Thymus (tissue), 11 donors: ENCODE measurements around the gene DHCR24. TPM values are rescaled to one million over a fixed set of nuclear protein-coding genes. Genes with fewer than 3 reads are reported as not detected.
"Not testable (repeated sequence)": the region's sequence is repeated elsewhere in the genome, so short reads cannot be mapped to it uniquely, and the experiment has no call there.

ENCODE experiments used
- DNase-seq, 9 donors: peaks; one replicate each; pipeline ENCODE4 v3.0.0-alpha.2; 2013; ENCODE audit warnings: low spot score in 9 of 9, low read depth in 6 of 9, missing footprints in 1 of 9
- H3K27ac ChIP-seq, 2 donors: one replicate each; pipeline ENCODE4 v1.5.1; 2013; ENCODE audit warnings: control low read depth in 1 of 2, low read depth in 1 of 2, low read length in 1 of 2, mild to moderate bottlenecking in 1 of 2, moderate library complexity in 1 of 2
- H3K27me3 ChIP-seq, 2 donors: one replicate each; pipeline ENCODE4 v1.5.1; 2013; ENCODE audit warnings: low read length in 1 of 2; ENCODE audit not compliant: control insufficient read depth in 2 of 2, insufficient read depth in 1 of 2
- H3K36me3 ChIP-seq, 2 donors: one replicate each; pipeline ENCODE4 v1.5.1; 2013; ENCODE audit warnings: low read length in 1 of 2, mild to moderate bottlenecking in 1 of 2, moderate library complexity in 1 of 2; ENCODE audit not compliant: control insufficient read depth in 2 of 2, insufficient read depth in 2 of 2
- H3K4me1 ChIP-seq, 2 donors: one replicate each; pipeline ENCODE4 v1.5.1; 2013; ENCODE audit warnings: low read length in 2 of 2; ENCODE audit not compliant: control insufficient read depth in 2 of 2, insufficient read depth in 2 of 2
- H3K4me3 ChIP-seq, 2 donors: one replicate each; pipeline ENCODE4 v1.5.1; 2013; ENCODE audit warnings: low read length in 2 of 2, control low read depth in 1 of 2, mild to moderate bottlenecking in 1 of 2
- H3K9me3 ChIP-seq, 2 donors: one replicate each; pipeline ENCODE4 v1.5.1; 2013; ENCODE audit warnings: low read length in 1 of 2, mild to moderate bottlenecking in 1 of 2; ENCODE audit not compliant: control insufficient read depth in 2 of 2, insufficient read depth in 1 of 2
- WGBS: extraction: QIAGEN DNeasy Blood & Tissue Kit; methylation state at CpG from one replicate; pipeline ENCODE4 v1.1.7; 2013; 5-methylcytosine and 5-hydroxymethylcytosine counted together
- polyA plus RNA-seq: library from polyadenylated mRNA; stranded (reverse); fragments of 200-250 nt; gene quantifications from one replicate; pipeline ENCODE4 v1.2.3, GENCODE V29; 2013
- total RNA-seq: library from RNA; stranded (reverse); fragments of 120-200 nt; gene quantifications from one replicate; pipeline ENCODE4 v1.2.4, GENCODE V29; 2013
- donor health status: healthy.

The DHCR24 gene
- total and polyA plus RNA-seq, 2 donors: 8.0 to 14.2 TPM

- 88% methylated on average over 8 of the region's 8 CpGs for WGBS
- Histone ChIP-seq H3K27ac (no peak overlapping the region), H3K27me3 (no peaks in the 10 kb centered on the region), H3K4me1 (no peaks in the 10 kb centered on the region), H3K9me3 (no peaks in the 10 kb centered on the region), H3K36me3 (no peaks in the 10 kb centered on the region), H3K4me3 (no peak overlapping the region)
- no peak for DNase-seq
Measured at GRCh38 chr1:54927472-54928240, 40.7 kb upstream of the DHCR24 start.

- H3K36me3 ChIP-seq: no peaks in the 10 kb centered on the region
- H3K27ac ChIP-seq: no peak overlapping the region
- no peak for DNase-seq
- no peak overlapping the region for H3K4me3 ChIP-seq
- no peaks in the 10 kb centered on the region for H3K4me1 ChIP-seq
- H3K27me3 ChIP-seq: no peaks in the 10 kb centered on the region
- H3K9me3 ChIP-seq: no peaks in the 10 kb centered on the region
- 83% methylated on average over 2 of the region's 2 CpGs for WGBS
Measured at GRCh38 chr1:54926970-54927369, 40.0 kb upstream of the DHCR24 start.

- Histone ChIP-seq H3K27me3 (no peaks in the 10 kb centered on the region), H3K4me1 (no peaks in the 10 kb centered on the region), H3K4me3 (no peak overlapping the region), H3K36me3 (no peaks in the 10 kb centered on the region), H3K9me3 (no peaks in the 10 kb centered on the region), H3K27ac (peak overlapping the region in 1 of 2 donors; percentile 54)
- no peak for DNase-seq
- 92% methylated on average over 2 of the region's 2 CpGs for WGBS
Measured at GRCh38 chr1:54922921-54923421, 36.0 kb upstream of the DHCR24 start.

GRCh38 chr1:54922040-54922761 lies 35.2 kb upstream of the DHCR24 start:
- H3K9me3 ChIP-seq: no peaks in the 10 kb centered on the region
- no peak overlapping the region for H3K27ac ChIP-seq
- WGBS: 91% methylated on average over 4 of the region's 4 CpGs
- H3K36me3 ChIP-seq: no peaks in the 10 kb centered on the region
- DNase-seq: no peak
- no peaks in the 10 kb centered on the region for H3K4me1 ChIP-seq
- H3K27me3 ChIP-seq: no peaks in the 10 kb centered on the region
- H3K4me3 ChIP-seq: no peak overlapping the region

- Histone ChIP-seq H3K4me1 (no peaks in the 10 kb centered on the region), H3K27me3 (no peaks in the 10 kb centered on the region), H3K36me3 (no peaks in the 10 kb centered on the region), H3K27ac (no peak overlapping the region), H3K4me3 (no peak overlapping the region), H3K9me3 (no peaks in the 10 kb centered on the region)
- 87% methylated on average over 6 of the region's 6 CpGs for WGBS
- no peak for DNase-seq
Measured at GRCh38 chr1:54919367-54920359, 32.7 kb upstream of the DHCR24 start.

GRCh38 chr1:54911076-54911475 lies 24.1 kb upstream of the DHCR24 start:
- WGBS: 96% methylated on average over 14 of the region's 14 CpGs
- H3K9me3 ChIP-seq: not testable (repeated sequence)

GRCh38 chr1:54906586-54906985 lies 19.6 kb upstream of the DHCR24 start:
- no peaks in the 10 kb centered on the region for H3K36me3 ChIP-seq
- no peaks in the 10 kb centered on the region for H3K27me3 ChIP-seq
- 95% methylated on average over 6 of the region's 6 CpGs for WGBS
- H3K4me3 ChIP-seq: no peak overlapping the region
- no peaks in the 10 kb centered on the region for H3K9me3 ChIP-seq
- no peak for DNase-seq
- H3K4me1 ChIP-seq: no peaks in the 10 kb centered on the region
- no peak overlapping the region for H3K27ac ChIP-seq

More at GRCh38 chr1:54911076-54911475, 24.1 kb upstream of the DHCR24 start:
- H3K27me3 ChIP-seq, H3K4me3 ChIP-seq, H3K36me3 ChIP-seq, DNase-seq, H3K4me1 ChIP-seq, H3K27ac ChIP-seq: not testable (repeated sequence)

- Histone ChIP-seq H3K27me3 (no peaks in the 10 kb centered on the region), H3K27ac (no peak overlapping the region), H3K36me3 (no peaks in the 10 kb centered on the region), H3K9me3 (no peaks in the 10 kb centered on the region), H3K4me1 (no peaks in the 10 kb centered on the region), H3K4me3 (no peak overlapping the region)
- whole genome bisulfite sequencing: 71% methylated on average over 2 of the region's 2 CpGs
- DNase-seq: no peak
Measured at GRCh38 chr1:54904476-54905048, 17.6 kb upstream of the DHCR24 start.
